Activated CD4-positive, alpha-beta T cell treated with anti-CD3 and anti-CD28 coated beads, Interleukin-10, Interleukin-2, amounts not matched to agents 100 ng/mL and 50 ng/mL, durations not matched to agents 16 hours and 8 hours (primary cell): ENCODE results near the gene GULP1.
"Not testable (repeated sequence)": the region's sequence is repeated elsewhere in the genome, so short reads cannot be mapped to it uniquely, and the experiment has no call there.

Experiments
- DNase-seq: peaks from one replicate; pipeline ENCODE4 v3.0.0-alpha.2; 2020

Gene GULP1

DNA sequence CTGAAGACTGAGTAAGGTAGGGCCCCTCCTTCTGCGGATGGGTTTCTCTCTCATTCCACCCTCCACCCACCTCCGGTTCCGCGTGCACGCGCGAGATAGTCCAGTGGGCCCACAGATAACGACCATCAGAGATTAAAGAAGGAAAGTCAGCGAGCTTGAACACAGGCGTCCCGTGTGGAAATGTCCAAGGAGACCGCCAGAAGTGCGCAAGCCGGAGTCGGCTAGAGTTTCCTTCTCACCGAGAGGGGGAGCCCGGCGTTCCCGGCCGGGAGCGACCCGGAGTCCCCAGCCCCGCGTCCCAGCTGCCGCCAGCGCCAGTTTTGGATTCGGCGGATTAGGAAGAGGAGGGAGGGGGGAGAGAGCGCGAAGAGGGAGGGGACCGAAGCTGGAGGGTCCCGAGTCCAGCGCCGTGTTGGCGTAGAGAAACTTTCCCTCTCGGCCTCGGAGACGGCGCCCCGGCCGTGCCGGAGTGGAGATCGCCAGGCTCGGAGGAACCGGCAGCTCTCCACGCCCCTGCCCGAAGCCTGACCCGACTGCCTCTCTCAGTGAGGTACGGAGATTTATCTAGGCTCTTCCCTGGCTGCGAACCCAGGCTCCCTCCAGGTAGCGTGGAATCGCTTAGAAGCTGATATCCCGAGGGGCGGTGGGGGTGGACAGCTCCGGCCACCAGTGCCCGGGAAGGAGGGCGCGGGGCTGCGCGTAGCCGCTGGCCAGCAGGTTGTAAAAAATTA lies at the start of gene GULP1:
TSS of gene GULP1 (plus strand) at position 258 of the 731 bp plus-strand sequence. CDS start 185,829 bp downstream, outside the sequence.
- peak; percentile 13 for DNase-seq

DNA sequence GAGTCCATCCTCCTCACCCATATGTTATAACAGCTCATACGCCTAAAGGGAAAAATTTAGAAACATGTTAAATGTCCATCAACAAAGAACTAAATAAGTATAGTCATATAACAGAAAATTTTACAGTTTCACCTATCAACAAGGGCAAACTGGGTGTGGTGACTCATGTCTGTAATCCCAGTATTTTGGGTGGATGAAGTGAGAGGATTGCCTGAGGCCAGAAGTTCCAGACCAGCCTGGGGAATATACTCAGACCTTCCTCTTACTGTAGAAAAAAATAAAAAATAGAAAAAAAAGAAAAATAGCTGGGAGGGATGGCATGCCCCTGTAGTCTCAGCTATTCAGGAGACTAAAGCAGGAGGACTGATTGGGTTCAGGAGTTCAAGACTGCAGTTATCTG lies 48.3 kb upstream of the GULP1 start:
- DNase-seq: no peak

DNA sequence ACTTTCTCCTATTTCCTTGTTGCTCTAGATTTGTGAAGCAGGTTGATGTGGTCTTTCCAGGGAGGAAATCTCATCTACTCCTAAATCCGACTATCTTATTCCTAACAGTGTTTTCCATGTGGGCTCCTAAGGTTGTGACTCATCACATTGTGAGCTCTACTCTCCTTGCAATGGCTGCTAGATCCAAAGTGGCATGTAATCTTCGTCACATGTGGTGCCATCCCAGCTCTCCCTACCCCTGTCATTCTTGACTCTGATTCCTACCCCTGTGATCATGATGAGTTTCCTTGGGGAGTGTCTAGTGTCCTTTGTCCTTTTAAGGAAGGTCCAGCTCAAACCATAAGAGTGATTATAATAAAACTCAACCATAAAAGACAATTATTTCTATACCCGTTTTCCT lies 47.3 kb upstream of the GULP1 start:
- no peak for DNase-seq

GRCh38 chr2:188245230-188245629 lies 46.4 kb upstream of the GULP1 start:
- no peak for DNase-seq

DNA sequence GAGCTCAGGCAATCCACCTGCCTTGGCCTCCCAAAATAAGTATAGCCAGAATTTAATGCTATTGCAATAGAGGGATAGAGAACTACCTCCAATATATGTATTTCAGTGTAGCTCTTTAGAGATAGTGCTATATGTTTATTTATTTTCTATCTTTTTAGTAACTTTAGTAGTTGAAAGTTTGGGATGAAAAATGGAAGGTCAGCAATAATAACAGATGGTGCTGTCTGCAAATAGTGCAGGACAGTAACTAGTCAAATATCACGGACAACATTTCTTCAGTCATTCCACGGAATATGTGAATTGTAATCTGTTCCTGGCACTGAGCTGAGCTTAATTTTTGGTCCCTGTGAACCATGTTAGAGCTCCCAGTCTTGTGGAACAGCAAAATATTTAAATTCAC lies 43.2 kb upstream of the GULP1 start:
- no peak for DNase-seq

GRCh38 chr2:188251034-188251433 lies 40.6 kb upstream of the GULP1 start:
- no peak for DNase-seq

- no peak for DNase-seq
These were observed 35.3 kb upstream of the GULP1 start for GRCh38 chr2:188256420-188256819.

GRCh38 chr2:188265315-188265714 lies 26.4 kb upstream of the GULP1 start:
- DNase-seq: no peak

DNA sequence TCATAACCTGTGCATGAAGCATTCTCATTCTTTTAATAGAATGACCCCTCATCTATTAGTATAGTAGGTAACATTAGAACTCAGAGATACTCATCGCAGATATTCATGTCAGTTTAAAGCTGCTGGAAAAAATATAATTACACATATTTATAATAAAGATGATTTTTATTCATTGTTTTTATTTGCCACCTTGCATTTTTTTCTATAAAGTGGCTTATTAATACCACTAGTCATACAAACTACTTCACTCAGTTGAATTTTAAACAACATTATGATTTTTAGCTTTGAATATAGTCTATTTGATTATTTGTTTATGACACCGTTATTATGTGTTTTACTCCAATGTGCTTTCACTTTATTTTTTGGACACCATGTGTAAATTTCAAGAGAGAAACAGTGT lies 23.9 kb upstream of the GULP1 start:
- DNase-seq: no peak

- no peak for DNase-seq
These were observed 22.7 kb upstream of the GULP1 start for GRCh38 chr2:188269004-188269403.

GRCh38 chr2:188272121-188272520 lies 19.6 kb upstream of the GULP1 start:
- no peak for DNase-seq

DNA sequence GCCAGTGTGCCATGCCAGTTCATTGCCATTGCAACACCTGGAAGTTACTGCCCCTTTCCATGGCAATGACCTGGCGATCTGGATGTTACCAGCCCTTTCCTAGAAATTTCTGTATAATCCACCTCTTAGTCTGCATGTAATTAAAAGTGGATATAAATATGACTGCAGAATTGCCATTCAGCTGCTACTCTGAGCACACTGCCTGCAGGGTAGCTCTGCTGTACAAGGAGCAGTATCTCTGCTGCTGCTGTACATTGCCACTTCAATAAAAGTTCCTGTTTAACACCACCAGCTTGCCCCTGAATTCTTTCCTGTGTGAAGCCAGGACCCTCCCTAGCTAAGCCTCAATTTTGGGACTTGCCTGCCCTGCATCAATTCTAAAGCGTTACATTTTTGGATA lies 17.4 kb upstream of the GULP1 start:
- DNase-seq: no peak

- DNase-seq: no peak
These were observed 15.4 kb upstream of the GULP1 start for GRCh38 chr2:188276255-188276654.

GRCh38 chr2:188277786-188278185 lies 13.9 kb upstream of the GULP1 start:
- no peak for DNase-seq

DNA sequence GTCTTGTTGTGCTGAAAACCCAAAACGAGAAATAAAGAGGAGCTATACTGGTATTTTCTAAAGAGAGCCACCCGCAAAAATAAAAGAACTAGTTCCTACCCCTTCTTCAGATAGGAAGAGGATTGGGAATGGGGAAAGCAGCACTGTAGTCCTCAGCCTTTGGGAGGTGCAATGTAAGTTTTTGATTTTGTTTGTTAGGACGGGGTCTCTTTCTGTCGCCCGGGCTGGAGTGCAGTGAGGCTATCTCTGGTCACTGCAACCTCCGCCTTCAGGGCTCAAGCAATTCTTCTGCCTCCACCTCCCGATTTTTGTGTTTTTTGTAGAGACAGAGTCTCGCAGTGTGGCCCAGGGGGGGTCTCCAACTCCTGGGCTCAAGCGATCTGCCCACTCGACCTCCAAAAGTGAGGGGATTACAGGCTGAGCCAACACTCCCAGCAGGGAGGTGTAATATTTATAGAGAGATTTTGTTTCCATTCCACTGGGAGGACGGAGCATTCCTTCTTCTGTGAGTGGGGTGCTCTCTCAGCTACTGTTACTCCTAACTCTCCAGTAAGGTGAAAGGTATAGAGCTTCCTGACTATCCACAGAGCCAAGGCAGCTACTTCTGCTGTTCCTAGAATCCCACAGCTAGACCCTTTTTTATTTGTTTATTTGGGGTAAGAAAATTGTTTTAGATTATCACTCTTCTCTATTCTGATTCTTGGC lies 13.1 kb upstream of the GULP1 start:
- DNase-seq: no peak

GRCh38 chr2:188279093-188279445 lies 12.6 kb upstream of the GULP1 start:
- DNase-seq: no peak

DNA sequence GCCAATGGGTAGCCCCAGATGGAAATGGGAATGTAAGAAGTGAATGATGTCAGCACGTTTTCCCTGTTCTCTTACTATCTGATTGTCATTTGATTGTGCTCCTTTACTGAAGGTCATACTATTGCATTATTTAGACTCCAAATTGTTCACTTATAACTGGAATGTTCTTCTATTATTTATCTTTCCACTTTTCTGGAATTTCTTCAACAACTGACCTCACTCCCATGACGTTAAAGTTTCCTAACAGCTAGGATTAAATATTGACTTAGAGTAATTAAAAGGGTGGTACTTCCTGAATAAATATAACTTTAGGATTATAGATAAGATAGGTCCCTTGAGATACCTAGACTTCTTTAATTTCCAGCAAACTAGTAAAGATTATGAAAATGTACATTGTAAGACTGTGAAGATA lies 10.9 kb upstream of the GULP1 start:
- no peak for DNase-seq

DNA sequence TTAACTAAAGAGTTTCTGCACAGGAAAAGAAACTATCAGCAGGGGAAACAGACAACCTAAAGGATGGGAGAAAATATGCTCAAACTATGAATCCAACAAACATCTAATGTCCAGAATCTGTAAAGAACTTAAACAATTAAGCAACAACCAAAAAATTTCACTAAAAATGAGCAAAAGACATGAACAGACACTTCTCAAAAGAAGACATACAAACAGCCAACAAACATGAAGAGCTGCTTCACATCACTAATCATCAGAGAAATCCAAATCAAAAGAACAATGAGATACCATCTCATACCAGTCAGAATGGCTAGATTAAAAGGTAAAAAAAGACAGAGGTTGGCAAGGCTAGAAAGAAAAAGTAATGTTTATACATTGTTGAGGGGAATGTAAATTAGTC lies 8.8 kb upstream of the GULP1 start:
- DNase-seq: no peak

DNA sequence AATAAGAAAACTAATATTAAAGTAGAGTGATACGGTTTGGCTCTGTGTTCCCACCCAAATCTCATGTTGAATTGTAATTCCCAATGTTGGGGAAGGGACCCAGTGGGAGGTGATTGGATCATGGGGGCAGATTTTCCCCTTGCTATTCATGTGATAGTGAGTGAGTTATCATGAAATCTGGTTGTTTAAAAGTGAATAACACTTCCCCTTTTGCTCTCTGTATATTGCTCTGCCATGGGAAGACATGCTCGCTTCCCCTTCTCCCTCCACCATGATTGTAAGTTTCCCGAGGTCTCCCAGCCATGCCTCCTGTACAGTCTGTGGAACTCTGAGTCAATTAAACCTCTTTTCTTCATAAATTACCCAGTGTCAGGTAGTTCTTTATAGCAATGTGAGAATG lies 7.4 kb upstream of the GULP1 start:
- DNase-seq: not testable (repeated sequence)

GRCh38 chr2:188285049-188285448 lies 6.6 kb upstream of the GULP1 start:
- DNase-seq: no peak

DNA sequence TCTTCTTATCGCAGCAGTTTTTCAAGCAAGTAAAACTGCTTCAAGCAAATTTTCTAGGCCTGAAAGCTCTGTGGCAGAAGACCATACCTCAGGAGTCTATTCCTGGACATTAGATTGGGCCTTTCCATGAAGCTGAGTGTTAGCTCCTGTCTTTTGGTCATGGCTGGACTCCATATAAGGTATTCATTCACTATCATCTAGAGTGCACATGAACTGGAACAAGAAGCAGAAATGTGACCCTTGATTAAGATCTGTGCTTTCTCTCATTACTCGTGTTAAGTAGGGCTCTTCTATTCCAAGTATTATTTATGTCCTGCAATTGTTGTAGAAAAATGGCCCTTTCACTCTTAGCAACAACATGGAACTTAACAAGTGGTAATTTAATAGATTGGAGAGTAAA lies 5.9 kb upstream of the GULP1 start:
- DNase-seq: no peak

- DNase-seq: no peak
These were observed 495 bp upstream of the GULP1 start for GRCh38 chr2:188291142-188291616.

- DNase-seq: no peak
These were observed 920 bp downstream of the GULP1 start for GRCh38 chr2:188292348-188293239.
